ENCODE measurements around the gene TMEM203. TPM values are rescaled to one million over a fixed set of nuclear protein-coding genes. Genes with fewer than 3 reads are reported as not detected.

TMEM203 gene
- total and polyA plus RNA-seq, 2 experiments from 2014 or later = 32.7 to 53.4 TPM

- Histone ChIP-seq H3K27ac (ENCODE audit: low read depth) (no peak overlapping the region), H3K27me3 (ENCODE audit: insufficient read depth) (no peaks in the 10 kb centered on the region), H3K4me1 (ENCODE audit: insufficient read depth) (peaks cover 17% of the 10 kb centered on the region; the same call in 1 of the 2 replicates), H3K4me3 (no peak overlapping the region), H3K79me2 (replicated peaks; ENCODE audit: insufficient read depth) (peaks cover 6% of the 10 kb centered on the region), H3K9me2 (ENCODE audit: insufficient read depth) (no peaks in the 10 kb centered on the region), H2AFZ (no peak overlapping the region), H3K36me3 (ENCODE audit: insufficient read depth) (no peaks in the 10 kb centered on the region), H3K4me2 (no peak overlapping the region), H4K20me1 (replicated peaks; ENCODE audit: insufficient read depth) (peaks cover 9% of the 10 kb centered on the region), H3F3A (replicated peaks; ENCODE audit: low read depth) (0 out of 2 replicates have a peak, but pooled peaks cover 22% of the 10 kb centered on the region)
- TF ChIP-seq POLR2AphosphoS5 (IDR thresholded peaks at IDR 0.05; ENCODE audit: low read depth) = no peak
- Mint-ChIP-seq H3K36me3 (ENCODE audit: low read depth) (peaks cover 19% of the 10 kb centered on the region), H3K27ac (no peak overlapping the region), H3K9me3 (no peaks in the 10 kb centered on the region), H3K27me3 (ENCODE audit: insufficient read depth, low read depth, poor library complexity) (peaks cover 26% of the 10 kb centered on the region), H3K4me3 (no peak overlapping the region), H3K4me1 (peaks cover 29% of the 10 kb centered on the region)
- no peak for DNase-seq (ENCODE audit: low spot score)
- ATAC-seq = no peak
Observed at GRCh38 chr9:137247135-137247915, 41.9 kb upstream of the TMEM203 start.

GRCh38 chr9:137245450-137246421 lies 40.3 kb upstream of the TMEM203 start:
- H3K4me3 Mint-ChIP-seq = no peak overlapping the region; the same call in 2 of the 3 replicates
- Histone ChIP-seq H3K27me3 (ENCODE audit: insufficient read depth) (no peaks in the 10 kb centered on the region), H3F3A (replicated peaks; ENCODE audit: low read depth) (0 out of 2 replicates have a peak, but pooled peaks cover 26% of the 10 kb centered on the region), H3K79me2 (replicated peaks; ENCODE audit: insufficient read depth) (peaks cover 14% of the 10 kb centered on the region), H3K36me3 (ENCODE audit: insufficient read depth) (no peaks in the 10 kb centered on the region), H3K9me2 (ENCODE audit: insufficient read depth) (no peaks in the 10 kb centered on the region), H3K27ac (ENCODE audit: low read depth) (no peak overlapping the region), H2AFZ (no peak overlapping the region), H4K20me1 (replicated peaks; ENCODE audit: insufficient read depth) (peaks cover 16% of the 10 kb centered on the region), H3K4me2 (no peak overlapping the region), H3K4me3 (no peak overlapping the region), H3K4me1 (ENCODE audit: insufficient read depth) (peaks cover 15% of the 10 kb centered on the region; the same call in 1 of the 2 replicates)
- peaks cover 29% of the 10 kb centered on the region for H3K4me1 Mint-ChIP-seq
- peaks cover 28% of the 10 kb centered on the region for H3K27me3 Mint-ChIP-seq (ENCODE audit: insufficient read depth, low read depth, poor library complexity)
- H3K9me3 Mint-ChIP-seq = no peaks in the 10 kb centered on the region
- H3K36me3 Mint-ChIP-seq (ENCODE audit: low read depth) = peaks cover 28% of the 10 kb centered on the region
- ATAC-seq (no peak), DNase-seq (ENCODE audit: low spot score) (no peak)
- TF ChIP-seq EZH2 (IDR thresholded peaks at IDR 0.05; ENCODE audit: low read depth, unreplicated experiment) (no peak), ZNF331 (CRISPR knock-in tag; IDR thresholded peaks at IDR 0.05; ENCODE audit: low read depth) (no peak), REST (IDR thresholded peaks at IDR 0.05; ENCODE audit: unreplicated experiment) (no peak), ETS1 (IDR thresholded peaks at IDR 0.05) (no peak), CREB1 (CRISPR knock-in tag; IDR thresholded peaks at IDR 0.05; ENCODE audit: low read depth) (no peak), EZH2phosphoT487 (IDR thresholded peaks at IDR 0.05; ENCODE audit: unreplicated experiment) (no peak), NANOG (IDR thresholded peaks at IDR 0.05; ENCODE audit: borderline replicate concordance) (no peak)
- no peak overlapping the region; the same call in 1 of the 2 replicates for H3K27ac Mint-ChIP-seq
